K562 (cell line): ENCODE data around the gene DYNC2H1. TPM values are rescaled to one million over a fixed set of nuclear protein-coding genes. Genes with fewer than 3 reads are reported as not detected.

Source experiments
- ATAC-seq: fragments of 200-7000 bp; cut with Tn5 transposase; 3 replicates; pipeline ENCODE4 v1.9.1; 2020; ENCODE audit warnings: moderate library complexity
- BruUV-seq: library from RNA; stranded (reverse); fragments of 400-500 nt; replicated peaks from 2 replicates; lab custom pipeline; 2021; lab: Mats Ljungman, UMichigan
- CTCF ChIA-PET: fragments of 300-600 bp; formaldehyde crosslinking; extraction: SDS; loops from one replicate; lab custom pipeline; 2021; ENCODE audit warnings: low intra/inter-chr PET ratio; lab: Yijun Ruan, JAX
- POLR2A ChIA-PET: fragments of 300-600, 350-650 bp; sonication (Branson Sonifier 250); formaldehyde crosslinking; extraction: SDS; loops from one replicate; lab custom pipeline; 2021; ENCODE audit warnings: antibody characterized with exemption, inconsistent platforms; lab: Yijun Ruan, JAX
- DNase-seq, 4 experiments: peaks; one replicate each; pipeline versions ENCODE4 v3.0.0 to v3.0.0-alpha.2; 2011 to 2018; ENCODE audit warnings: low spot score in 3 of 4, mixed read lengths in 3 of 4; ENCODE audit errors: extremely low read depth in 1 of 4
- FAIRE-seq: peaks from 2 replicates; lab custom pipeline; 2011; peaks lifted over from hg19 to GRCh38; lab: Jason Lieb, UNC
- H2AFZ ChIP-seq: 2 replicates; pipeline ENCODE4 v1.6.0; 2011; ENCODE audit warnings: low read depth, low read length, control low read depth, inconsistent platforms
- H3K27ac ChIP-seq: fragments of 200-600 bp; 3 replicates; pipeline ENCODE4 v1.8.0; 2011; ENCODE audit warnings: low read depth, mild to moderate bottlenecking, control low read depth, inconsistent platforms, low read length, moderate library complexity, mixed read lengths; ENCODE audit errors: extremely low read depth
- H3K27me3 ChIP-seq, 2 experiments: fragments of 300-600 bp in 1 of 2; 2 replicates in 1 of 2; 3 replicates in 1 of 2; pipeline versions ENCODE4 v1.6.0 to v1.8.0; 2011; ENCODE audit warnings: inconsistent platforms in 2 of 2, low read length in 2 of 2, mild to moderate bottlenecking in 1 of 2, mixed read lengths in 1 of 2, moderate library complexity in 1 of 2; ENCODE audit not compliant: control insufficient read depth in 2 of 2, insufficient read depth in 2 of 2
- H3K36me3 ChIP-seq: fragments of 300-600 bp; 3 replicates; pipeline ENCODE4 v1.8.0; 2011; ENCODE audit warnings: mild to moderate bottlenecking, low read length, inconsistent platforms; ENCODE audit not compliant: control insufficient read depth, insufficient read depth
- H3K4me1 ChIP-seq, 2 experiments: fragments of 200-600 bp in 1 of 2; replicated peaks in 1 of 2; 2 replicates in 1 of 2; 3 replicates in 1 of 2; pipeline versions ENCODE4 v1.5.1 to v1.8.0; 2011; ENCODE audit warnings: inconsistent platforms in 2 of 2, low read length in 2 of 2, mild to moderate bottlenecking in 1 of 2, mixed read lengths in 1 of 2, moderate library complexity in 1 of 2; ENCODE audit not compliant: control insufficient read depth in 2 of 2, insufficient read depth in 2 of 2
- H3K4me2 ChIP-seq: 2 replicates; pipeline ENCODE4 v1.6.1; 2011; ENCODE audit warnings: low read length, control low read depth, inconsistent platforms, mixed read lengths; ENCODE audit not compliant: insufficient read depth
- H3K4me3 ChIP-seq: fragments of 200-600 bp; sonication (generic), shearing (Covaris generic); 2 replicates; pipeline ENCODE4 v1.5.1; 2016; ENCODE audit warnings: control low read depth, inconsistent platforms
- H3K79me2 ChIP-seq: fragments of 200-600 bp; 3 replicates; pipeline ENCODE4 v1.8.0; 2011; ENCODE audit warnings: low read length, inconsistent platforms; ENCODE audit not compliant: control insufficient read depth, insufficient read depth
- H3K9ac ChIP-seq, 2 experiments: 2 replicates each; pipeline versions ENCODE4 v1.6.0 to v1.6.1; 2011; ENCODE audit warnings: low read depth in 2 of 2, low read length in 2 of 2, control low read depth in 1 of 2, inconsistent platforms in 1 of 2, mild to moderate bottlenecking in 1 of 2, mixed read lengths in 1 of 2; ENCODE audit not compliant: insufficient read depth in 1 of 2
- H3K9me1 ChIP-seq: one replicate; pipeline ENCODE4 v1.6.0; 2011; ENCODE audit warnings: inconsistent platforms, mild to moderate bottlenecking, low read length, moderate library complexity; ENCODE audit not compliant: control insufficient read depth, insufficient read depth
- H3K9me3 ChIP-seq: replicated peaks from 2 replicates; pipeline ENCODE4 v1.5.1; 2011; ENCODE audit warnings: low read depth, low read length, inconsistent platforms; ENCODE audit not compliant: control insufficient read depth, insufficient read depth
- H4K20me1 ChIP-seq: replicated peaks from 2 replicates; pipeline ENCODE4 v1.6.1; 2011; ENCODE audit warnings: low read length, inconsistent platforms, mixed read lengths; ENCODE audit not compliant: control insufficient read depth, insufficient read depth
- ELF1 ChIP-seq: fragments of 200-800 bp; sonication (Bioruptor generic); IDR thresholded peaks from 2 replicates; pipeline ENCODE4 v1.6.1; 2016; ENCODE audit warnings: missing genetic modification characterization, missing compliant biosample characterization
- ETV1 ChIP-seq: fragments of 450-650 bp; conservative IDR thresholded peaks from 2 replicates; pipeline ENCODE4 v1.6.1; 2016; ENCODE audit warnings: missing genetic modification characterization, control low read depth, low read depth, missing compliant biosample characterization
- HDAC6 ChIP-seq: IDR thresholded peaks from 2 replicates; pipeline ENCODE4 v1.6.1; 2012; ENCODE audit warnings: low read depth, mild to moderate bottlenecking, control low read depth, inconsistent platforms, low read length, moderate library complexity
- KAT7 ChIP-seq: sonication (generic); formaldehyde crosslinking; IDR thresholded peaks from 2 replicates; pipeline ENCODE4 v1.8.0; 2022; ENCODE audit warnings: missing genetic modification reagents, mild to moderate bottlenecking, borderline replicate concordance
- KDM2B ChIP-seq: fragments of 250-450 bp; sonication (Bioruptor Pico); IDR thresholded peaks from 2 replicates; pipeline ENCODE4 v1.8.0; 2021; ENCODE audit warnings: mild to moderate bottlenecking, moderate library complexity
- MYBL2 ChIP-seq, 2 experiments: fragments of 450-650 bp in 1 of 2; sonication (generic) in 1 of 2; formaldehyde crosslinking in 1 of 2; IDR thresholded peaks; 2 replicates each; pipeline versions ENCODE4 v1.6.1 to v1.8.1; 2017 to 2022; ENCODE audit warnings: borderline replicate concordance in 1 of 2, inconsistent platforms in 1 of 2, low read depth in 1 of 2, mild to moderate bottlenecking in 1 of 2, missing genetic modification reagents in 1 of 2, moderate library complexity in 1 of 2
- MYNN ChIP-seq, 2 experiments: sonication (generic); formaldehyde crosslinking in 1 of 2; IDR thresholded peaks; 2 replicates each; pipeline versions ENCODE4 v1.5.0 to v1.6.1; 2016 to 2020; ENCODE audit warnings: antibody characterized with exemption in 1 of 2, missing genetic modification reagents in 1 of 2
- RB1 ChIP-seq: fragments of 450-650 bp; IDR thresholded peaks from 2 replicates; pipeline ENCODE4 v1.6.1; 2017; ENCODE audit warnings: low read depth, mild to moderate bottlenecking
- SRSF1 ChIP-seq: fragments of 200-400 bp; formaldehyde crosslinking; IDR thresholded peaks from 2 replicates; pipeline ENCODE4 v1.6.1; 2017; ENCODE audit warnings: mild to moderate bottlenecking, low read depth, low read length, moderate library complexity
- ZNF511 ChIP-seq: sonication (generic); formaldehyde crosslinking; IDR thresholded peaks from 2 replicates; pipeline ENCODE4 v1.8.0; 2022; ENCODE audit warnings: mild to moderate bottlenecking, missing genetic modification reagents
- WGBS: fragments of 100-300 bp; shearing (Covaris generic); methylation state at CpG from one replicate; pipeline ENCODE4 v1.1.6; 2016; ENCODE audit warnings: low coverage, mixed read lengths; ENCODE audit not compliant: insufficient coverage; ENCODE audit errors: missing lambda C conversion rate; 5-methylcytosine and 5-hydroxymethylcytosine counted together
- in situ Hi-C: fragments of 300-500 bp; cut with MboI; formaldehyde crosslinking; loops from 4 replicates; pipeline ENCODE4 v1.15.0; 2018; ENCODE audit warnings: inconsistent platforms, mixed read lengths
- intact Hi-C: fragments of 100-400 bp; cut with micrococcal nuclease; formaldehyde crosslinking; loops from 2 replicates; pipeline ENCODE4 v1.14.2; 2022
- polyA plus RNA-seq, 8 experiments: library from polyadenylated mRNA; depleted of rRNA in 4 of 8; stranded (reverse) in 5 of 8; unstranded in 3 of 8; fragments of >200 nt; fragmentation: Nextera tagmentation in 2 of 8; fragmentation: Illumina TruSeq in 1 of 8; extraction: Ambion mirVana in 2 of 8; extraction: Trizol in 1 of 8; gene quantifications; 2 replicates each; pipeline versions ENCODE4 v1.2.1 to v1.2.3, GENCODE V29; 2011 to 2014; ENCODE audit warnings: inconsistent platforms in 1 of 8, missing spikeins in 1 of 8
- total RNA-seq, 7 experiments: library from RNA; depleted of rRNA in 6 of 7; stranded (reverse); fragments of >200 nt in 6 of 7; fragmentation: Illumina TruSeq in 2 of 7; extraction: Trizol in 2 of 7; gene quantifications; 2 replicates each; pipeline versions ENCODE4 v1.2.1 to v1.2.3, GENCODE V29; 2011 to 2021; ENCODE audit warnings: low replicate concordance in 1 of 7

DYNC2H1 gene
- total and polyA plus RNA-seq, 9 of the 15 experiments (the other 6 are each of a cell fraction or from before 2014, with no cell fraction given): 0.08 to 0.64 (median 0.20) TPM

GRCh38 chr11:103433386-103434072 is 324.3 kb downstream of the DYNC2H1 start:
- H3K4me1 ChIP-seq: no peaks in the 10 kb centered on the region
- whole genome bisulfite sequencing: 0% methylated on average over 6 of the region's 6 CpGs
- ChIA-PET POLR2A (no interaction called here), CTCF (no interaction called here)
- intact Hi-C loops: no loop called here
- in situ Hi-C loops: no loop called here
- no peaks in the 10 kb centered on the region for H4K20me1 ChIP-seq
- BruUV-seq: no TSS peak
- DNase-seq (no peak), FAIRE-seq (no peak), ATAC-seq (no peak)
- no peak overlapping the region for H3K4me2 ChIP-seq
- H3K9me1 ChIP-seq: no peaks in the 10 kb centered on the region
- H3K27ac ChIP-seq: no peak overlapping the region
- no peaks in the 10 kb centered on the region for H3K79me2 ChIP-seq
- no peak overlapping the region for H3K9ac ChIP-seq
- TF ChIP-seq MYNN (IDR thresholded peaks at IDR 0.05): no peak
- TF ChIP-seq MYNN (CRISPR knock-in tag; IDR thresholded peaks at IDR 0.05): no peak
- no peak for TF ChIP-seq KDM2B (CRISPR knock-in tag)
- no peak for TF ChIP-seq SRSF1
- TF ChIP-seq ZNF511: no peak
- no peak for TF ChIP-seq ELF1
- no peak for TF ChIP-seq KAT7 (CRISPR knock-in tag)
- TF ChIP-seq RB1: no peak
- no peak for TF ChIP-seq MYBL2 (IDR thresholded peaks at IDR 0.05; ENCODE audit: low read depth)
- no peak for TF ChIP-seq MYBL2 (CRISPR knock-in tag; IDR thresholded peaks at IDR 0.05; ENCODE audit: borderline replicate concordance)
- no peak for TF ChIP-seq ETV1 (tag)
- no peak for TF ChIP-seq HDAC6
- H3K27me3 ChIP-seq: no peaks in the 10 kb centered on the region
- no peaks in the 10 kb centered on the region for H3K36me3 ChIP-seq
- no peaks in the 10 kb centered on the region for H3K9me3 ChIP-seq
- H2AFZ ChIP-seq: no peak overlapping the region
- no peak overlapping the region for H3K4me3 ChIP-seq
